Caco-2 (cell line): ENCODE results near the gene FBXO45. TPM values are rescaled to one million over a fixed set of nuclear protein-coding genes. Genes with fewer than 3 reads are reported as not detected.
"Not testable (repeated sequence)": the region's sequence is repeated elsewhere in the genome, so short reads cannot be mapped to it uniquely, and the experiment has no call there.

Source experiments
- BruUV-seq: library from RNA; stranded (reverse); fragments of 400-500 nt; replicated peaks from 2 replicates; lab custom pipeline; 2021; lab: Mats Ljungman, UMichigan
- CTCF ChIA-PET: fragments of 300-600 bp; sonication (Branson Sonifier 250); formaldehyde crosslinking; loops from one replicate; lab custom pipeline; 2022; ENCODE audit warnings: antibody characterized with exemption; lab: Charles Lee
- POLR2A ChIA-PET: fragments of 300-600 bp; sonication (Branson Sonifier 250); formaldehyde crosslinking; loops from one replicate; lab custom pipeline; 2022; ENCODE audit warnings: antibody characterized with exemption; lab: Charles Lee
- DNase-seq, 2 experiments: peaks; one replicate each; pipeline versions ENCODE4 v3.0.0 to v3.0.0-alpha.2; 2020 to 2022
- H3K27me3 ChIP-seq: replicated peaks from 2 replicates; pipeline ENCODE4 v1.6.0; 2011; ENCODE audit warnings: low read length; ENCODE audit not compliant: control insufficient read depth, insufficient read depth
- H3K36me3 ChIP-seq: 2 replicates; pipeline ENCODE4 v1.5.1; 2011; ENCODE audit warnings: low read length; ENCODE audit not compliant: control insufficient read depth, insufficient read depth
- H3K4me1 ChIP-seq: fragments of 250-450 bp; sonication (Bioruptor Pico); 2 replicates; pipeline ENCODE4 v1.5.1; 2020; ENCODE audit warnings: mild to moderate bottlenecking
- H3K4me3 ChIP-seq: 2 replicates; pipeline ENCODE4 v1.5.1; 2011; ENCODE audit warnings: low read depth, mild to moderate bottlenecking, control low read depth, low read length
- H3K9me3 ChIP-seq: fragments of 250-450 bp; sonication (Bioruptor Pico); 2 replicates; pipeline ENCODE4 v1.5.1; 2020; ENCODE audit warnings: mild to moderate bottlenecking, moderate library complexity
- H3K27ac Mint-ChIP-seq: one replicate; pipeline ENCODE4 v1.8.0; 2022; ENCODE audit warnings: mixed read lengths; ENCODE audit not compliant: unreplicated experiment
- H3K27me3 Mint-ChIP-seq: one replicate; pipeline ENCODE4 v1.8.0; 2022; ENCODE audit warnings: mixed read lengths; ENCODE audit not compliant: insufficient read depth, unreplicated experiment
- H3K36me3 Mint-ChIP-seq: one replicate; pipeline ENCODE4 v1.8.0; 2022; ENCODE audit warnings: mild to moderate bottlenecking, mixed read lengths; ENCODE audit not compliant: insufficient read depth, unreplicated experiment
- H3K4me1 Mint-ChIP-seq: one replicate; pipeline ENCODE4 v1.8.0; 2022; ENCODE audit warnings: low read depth, mixed read lengths; ENCODE audit not compliant: unreplicated experiment
- H3K4me3 Mint-ChIP-seq: one replicate; pipeline ENCODE4 v1.8.0; 2022; ENCODE audit warnings: mild to moderate bottlenecking, moderate library complexity, mixed read lengths; ENCODE audit not compliant: unreplicated experiment
- H3K9me3 Mint-ChIP-seq: one replicate; pipeline ENCODE4 v1.8.0; 2022; ENCODE audit warnings: mixed read lengths; ENCODE audit not compliant: unreplicated experiment
- intact Hi-C: fragments of 100-400 bp; cut with micrococcal nuclease; formaldehyde crosslinking; loops from one replicate; pipeline ENCODE4 v1.10.0; 2022; ENCODE audit not compliant: unreplicated experiment
- total RNA-seq: library from RNA; stranded (reverse); gene quantifications from 2 replicates; pipeline ENCODE4 v1.2.3, GENCODE V29; 2022
- TF ChIP-seq, protein P1 (sequence below), 2 experiments: fragments of 200-600 bp in 1 of 2; IDR thresholded peaks; 1 replicate in 1 of 2; 2 replicates in 1 of 2; pipeline versions ENCODE4 v1.5.1 to v1.8.0; 2011 to 2022; ENCODE audit warnings: antibody characterized with exemption in 1 of 2, control low read depth in 1 of 2, inconsistent platforms in 1 of 2, low read depth in 1 of 2, low read length in 1 of 2, mild to moderate bottlenecking in 1 of 2, moderate library complexity in 1 of 2; ENCODE audit not compliant: insufficient read depth in 1 of 2, severe bottlenecking in 1 of 2, unreplicated experiment in 1 of 2

Gene FBXO45
- total RNA-seq, 1 experiment from 2014 or later = 15.8 TPM

- BruUV-seq = no TSS peak
- ChIA-PET CTCF (interaction anchor here (0.6 to 1.5 kb wide), 12 partner anchors 11 to 419 kb away, joined by 3 to 18 read pairs (median 4); partner anchors contain the start of genes CEP19, NRROS and PIGX), POLR2A (no interaction called here)
- Histone ChIP-seq H3K9me3 (no peaks in the 10 kb centered on the region), H3K4me3 (no peak overlapping the region), H3K27me3 (no peaks in the 10 kb centered on the region), H3K36me3 (no peaks in the 10 kb centered on the region), H3K4me1 (peaks cover 17% of the 10 kb centered on the region)
- Mint-ChIP-seq H3K27ac (no peak overlapping the region), H3K27me3 (no peaks in the 10 kb centered on the region), H3K9me3 (no peaks in the 10 kb centered on the region), H3K36me3 (no peaks in the 10 kb centered on the region), H3K4me1 (peaks cover 6% of the 10 kb centered on the region), H3K4me3 (no peak overlapping the region)
- intact Hi-C loops = loop anchor here (1.0 kb wide), 3 partner anchors 22 to 331 kb away; no protein-coding TSS in a partner anchor
- TF ChIP-seq, protein P1, sequence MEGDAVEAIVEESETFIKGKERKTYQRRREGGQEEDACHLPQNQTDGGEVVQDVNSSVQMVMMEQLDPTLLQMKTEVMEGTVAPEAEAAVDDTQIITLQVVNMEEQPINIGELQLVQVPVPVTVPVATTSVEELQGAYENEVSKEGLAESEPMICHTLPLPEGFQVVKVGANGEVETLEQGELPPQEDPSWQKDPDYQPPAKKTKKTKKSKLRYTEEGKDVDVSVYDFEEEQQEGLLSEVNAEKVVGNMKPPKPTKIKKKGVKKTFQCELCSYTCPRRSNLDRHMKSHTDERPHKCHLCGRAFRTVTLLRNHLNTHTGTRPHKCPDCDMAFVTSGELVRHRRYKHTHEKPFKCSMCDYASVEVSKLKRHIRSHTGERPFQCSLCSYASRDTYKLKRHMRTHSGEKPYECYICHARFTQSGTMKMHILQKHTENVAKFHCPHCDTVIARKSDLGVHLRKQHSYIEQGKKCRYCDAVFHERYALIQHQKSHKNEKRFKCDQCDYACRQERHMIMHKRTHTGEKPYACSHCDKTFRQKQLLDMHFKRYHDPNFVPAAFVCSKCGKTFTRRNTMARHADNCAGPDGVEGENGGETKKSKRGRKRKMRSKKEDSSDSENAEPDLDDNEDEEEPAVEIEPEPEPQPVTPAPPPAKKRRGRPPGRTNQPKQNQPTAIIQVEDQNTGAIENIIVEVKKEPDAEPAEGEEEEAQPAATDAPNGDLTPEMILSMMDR (IDR thresholded peaks at IDR 0.05; ENCODE audit: insufficient read depth in 1 of 2, low read depth in 1 of 2, low read length in 1 of 2, severe bottlenecking in 1 of 2, unreplicated experiment in 1 of 2) = no peak
- DNase-seq = no peak
These were observed 41.5 kb downstream of the FBXO45 start for GRCh38 chr3:196609805-196610515.

DNA sequence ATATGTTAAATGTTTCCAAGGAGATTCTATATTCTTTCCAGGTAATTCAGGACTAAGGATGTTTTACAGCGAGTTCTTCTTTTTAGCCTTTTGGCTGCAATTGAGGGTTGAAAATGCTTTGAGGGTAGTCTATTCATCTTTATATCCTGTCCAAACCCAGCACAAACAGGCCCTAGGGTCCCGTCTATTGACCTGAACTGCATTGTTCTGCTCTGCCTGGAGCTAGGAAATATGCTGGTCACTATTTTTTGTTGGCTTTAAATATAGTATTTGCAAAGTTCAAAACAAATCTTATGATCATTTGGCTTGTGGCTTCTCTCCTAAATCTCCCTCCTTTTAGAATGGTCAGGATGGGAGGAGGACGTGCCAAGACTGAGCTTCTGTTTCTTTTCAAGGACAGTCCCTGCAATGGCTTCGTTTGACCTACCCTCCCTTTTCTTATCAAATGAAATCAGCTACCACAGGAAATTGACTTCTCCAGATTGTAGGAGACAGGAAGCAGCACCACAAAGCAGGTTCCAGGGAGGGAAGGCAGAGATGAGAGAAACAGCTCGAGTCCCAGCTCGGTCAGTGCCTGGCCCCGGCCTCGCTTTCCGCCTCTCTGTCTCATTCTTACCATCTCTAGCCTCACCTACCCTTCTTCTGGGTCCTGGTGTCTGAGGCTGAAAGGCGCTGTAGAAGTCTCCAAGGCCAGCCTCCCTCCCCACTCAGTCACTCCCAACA is 43.5 kb downstream of the FBXO45 start:
- Mint-ChIP-seq H3K9me3 (no peaks in the 10 kb centered on the region), H3K4me3 (no peak overlapping the region), H3K27me3 (no peaks in the 10 kb centered on the region), H3K4me1 (peaks cover 6% of the 10 kb centered on the region), H3K27ac (no peak overlapping the region), H3K36me3 (no peaks in the 10 kb centered on the region)
- Histone ChIP-seq H3K4me3 (no peak overlapping the region), H3K36me3 (no peaks in the 10 kb centered on the region), H3K4me1 (peaks cover 17% of the 10 kb centered on the region), H3K9me3 (no peaks in the 10 kb centered on the region), H3K27me3 (no peaks in the 10 kb centered on the region)
- no peak for DNase-seq
- BruUV-seq = no TSS peak
- POLR2A ChIA-PET = interaction anchor here (0.6 kb wide), 1 partner anchor 356 kb away, joined by 3 read pairs; no protein-coding TSS in a partner anchor
- intact Hi-C loops = no loop called here
- CTCF ChIA-PET = no interaction called here
- TF ChIP-seq, protein P1 (IDR thresholded peaks at IDR 0.05; ENCODE audit: insufficient read depth in 1 of 2, low read depth in 1 of 2, low read length in 1 of 2, severe bottlenecking in 1 of 2, unreplicated experiment in 1 of 2) = no peak

DNA sequence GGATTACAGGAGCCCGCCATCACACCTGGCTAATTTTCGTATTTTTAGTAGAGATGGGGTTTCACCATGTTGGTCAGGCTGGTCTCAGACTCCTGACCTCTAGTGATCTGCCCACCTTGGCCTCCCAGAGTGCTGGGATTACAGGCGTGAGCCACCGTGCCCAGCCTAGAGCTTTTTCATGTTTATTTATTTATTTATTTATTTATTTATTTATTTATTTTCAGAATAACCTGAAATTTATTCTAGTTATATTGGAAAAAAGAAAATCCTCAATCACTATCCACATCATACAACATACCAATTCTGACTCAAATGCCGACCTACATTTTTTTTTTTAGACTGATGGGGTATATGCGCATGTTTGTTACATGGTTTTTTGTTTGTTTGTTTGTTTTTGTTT is 46.8 kb downstream of the FBXO45 start:
- H3K27me3 Mint-ChIP-seq, H3K36me3 Mint-ChIP-seq, H3K9me3 Mint-ChIP-seq, H3K4me3 Mint-ChIP-seq, H3K9me3 ChIP-seq, POLR2A ChIA-PET, H3K27me3 ChIP-seq, H3K4me3 ChIP-seq, CTCF ChIA-PET, H3K36me3 ChIP-seq, H3K27ac Mint-ChIP-seq, DNase-seq, intact Hi-C loops, BruUV-seq: not testable (repeated sequence)
- peaks cover 12% of the 10 kb centered on the region for H3K4me1 Mint-ChIP-seq
- peaks cover 30% of the 10 kb centered on the region for H3K4me1 ChIP-seq
